IPS-20b (cell line): ENCODE data around the gene METTL24.
"Not testable (repeated sequence)": the region's sequence is repeated elsewhere in the genome, so short reads cannot be mapped to it uniquely, and the experiment has no call there.

Experiments used
- H3K27ac ChIP-seq: one replicate; pipeline ENCODE4 v1.5.1; 2013; ENCODE audit warnings: low read length
- H3K27me3 ChIP-seq: 2 replicates; pipeline ENCODE4 v1.6.1; 2013; ENCODE audit warnings: mild to moderate bottlenecking, low read length, inconsistent platforms; ENCODE audit not compliant: insufficient read depth
- H3K36me3 ChIP-seq: 2 replicates; pipeline ENCODE4 v1.6.1; 2013; ENCODE audit warnings: low read depth, mild to moderate bottlenecking, inconsistent platforms, low read length, moderate library complexity; ENCODE audit not compliant: insufficient read depth
- H3K4me1 ChIP-seq: 2 replicates; pipeline ENCODE4 v1.6.1; 2013; ENCODE audit warnings: mild to moderate bottlenecking, control low read depth, inconsistent platforms, low read length, moderate library complexity; ENCODE audit not compliant: insufficient read depth
- H3K4me3 ChIP-seq: 2 replicates; pipeline ENCODE4 v1.5.1; 2013; ENCODE audit warnings: mild to moderate bottlenecking, low read length, inconsistent platforms
- H3K9ac ChIP-seq: 2 replicates; pipeline ENCODE4 v1.6.1; 2013; ENCODE audit warnings: low read depth, mild to moderate bottlenecking, inconsistent platforms, low read length, moderate library complexity
- H3K9me3 ChIP-seq: 2 replicates; pipeline ENCODE4 v1.6.1; 2013; ENCODE audit warnings: mild to moderate bottlenecking, low read depth, low read length, inconsistent platforms; ENCODE audit not compliant: insufficient read depth

The METTL24 gene

DNA sequence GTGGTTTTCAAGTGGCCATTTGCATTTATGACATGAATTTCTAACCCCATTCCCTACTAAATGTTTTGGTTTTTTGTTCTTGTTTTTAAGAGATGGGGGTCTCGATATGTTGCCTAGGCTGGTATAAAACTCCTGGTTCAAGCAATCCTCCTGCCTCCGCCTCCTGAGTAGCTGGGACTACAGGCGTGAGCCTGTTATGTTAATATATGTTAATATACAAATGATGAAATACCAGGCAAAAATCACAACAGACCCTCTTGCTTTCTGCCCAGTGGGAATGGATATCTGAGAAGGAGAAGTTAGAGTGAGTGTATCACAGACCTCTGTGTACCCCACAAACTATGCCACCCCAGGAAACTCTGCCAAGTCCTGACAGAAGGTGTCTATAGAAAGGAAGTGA is 111.8 kb downstream of the METTL24 start:
- no peak overlapping the region for H3K9ac ChIP-seq
- H3K4me1 ChIP-seq: peaks cover 7% of the 10 kb centered on the region; the same call in 1 of the 2 replicates
- H3K27me3 ChIP-seq: no peaks in the 10 kb centered on the region
- no peaks in the 10 kb centered on the region for H3K9me3 ChIP-seq
- no peak overlapping the region for H3K27ac ChIP-seq
- H3K4me3 ChIP-seq: no peak overlapping the region
- H3K36me3 ChIP-seq: no peaks in the 10 kb centered on the region

DNA sequence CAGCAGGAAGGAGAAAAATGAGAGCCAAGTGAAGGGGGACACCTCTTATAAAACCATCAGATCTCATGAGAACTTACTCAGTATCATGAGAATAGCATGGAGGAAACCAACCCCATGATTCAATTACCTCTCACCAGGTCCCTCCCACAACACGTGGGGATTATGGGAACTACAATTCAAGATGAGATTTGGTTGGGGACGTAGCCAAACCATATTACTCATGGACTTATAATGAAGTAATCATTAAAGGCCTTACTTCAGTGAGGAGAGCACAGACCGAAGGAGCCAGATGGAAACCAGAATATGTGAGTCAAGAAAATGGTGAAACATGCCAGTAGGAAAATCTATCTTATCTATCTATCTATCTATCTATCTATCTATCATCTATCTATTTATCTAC is 113.5 kb downstream of the METTL24 start:
- not testable (repeated sequence) for H3K27me3 ChIP-seq, H3K4me3 ChIP-seq, H3K9me3 ChIP-seq, H3K9ac ChIP-seq, H3K36me3 ChIP-seq, H3K4me1 ChIP-seq, H3K27ac ChIP-seq

DNA sequence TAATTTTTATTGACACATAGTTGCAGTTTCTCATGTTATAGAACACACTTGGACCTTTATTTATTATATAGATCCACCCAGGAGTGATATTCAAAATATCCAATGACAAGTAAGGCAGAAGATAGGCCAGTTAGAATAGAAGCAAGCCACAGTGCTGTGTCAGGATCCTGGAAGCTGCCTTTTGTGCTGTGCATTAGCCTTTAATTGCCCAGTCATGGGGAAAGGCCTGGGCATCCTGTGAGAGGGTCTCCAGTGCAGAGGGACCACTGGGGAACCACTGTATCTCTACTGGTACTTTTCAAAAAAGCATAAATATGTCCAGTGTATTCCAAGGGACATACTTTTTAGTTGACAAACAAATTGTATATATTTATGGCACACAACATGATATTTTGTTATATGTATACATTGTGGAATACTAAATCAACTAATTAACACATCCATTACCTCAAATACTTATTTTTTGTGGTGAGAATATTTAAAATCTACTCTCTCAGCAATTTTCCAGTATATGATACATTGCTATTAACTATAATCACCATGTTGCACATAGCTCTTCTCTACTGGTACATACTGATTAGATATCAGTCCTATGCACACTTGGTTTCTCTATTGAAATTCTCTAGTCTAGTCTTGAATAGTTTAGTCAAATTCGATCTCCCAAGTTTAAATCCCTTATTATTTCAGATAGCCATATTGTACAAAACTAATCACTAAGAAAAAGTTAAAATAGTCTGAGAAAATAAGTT is 118.4 kb downstream of the METTL24 start:
- no peak overlapping the region for H3K27ac ChIP-seq
- no peak overlapping the region for H3K4me3 ChIP-seq
- no peak overlapping the region for H3K9ac ChIP-seq
- H3K36me3 ChIP-seq: no peaks in the 10 kb centered on the region
- no peaks in the 10 kb centered on the region for H3K4me1 ChIP-seq
- H3K27me3 ChIP-seq: no peaks in the 10 kb centered on the region
- no peaks in the 10 kb centered on the region for H3K9me3 ChIP-seq

DNA sequence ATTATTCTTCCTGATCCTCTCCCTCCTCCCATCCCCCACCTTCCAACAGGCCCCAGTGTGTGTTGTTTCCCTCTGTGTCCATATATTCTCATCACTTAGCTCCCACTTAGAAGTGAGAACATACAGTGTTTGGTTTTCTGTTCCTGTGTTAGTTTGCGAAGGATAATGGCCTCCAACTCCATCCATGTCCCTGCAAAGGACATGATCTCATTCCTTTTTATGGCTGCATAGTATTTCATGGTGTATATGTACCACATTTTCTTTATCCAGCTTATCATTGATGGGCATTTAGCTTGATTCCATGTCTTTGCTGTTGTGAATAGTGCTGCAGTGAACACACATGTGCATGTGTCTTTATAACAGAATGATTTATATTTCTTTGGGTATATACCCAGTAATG is 122.1 kb downstream of the METTL24 start:
- not testable (repeated sequence) for H3K4me3 ChIP-seq, H3K27ac ChIP-seq, H3K27me3 ChIP-seq, H3K36me3 ChIP-seq, H3K9ac ChIP-seq, H3K9me3 ChIP-seq, H3K4me1 ChIP-seq

DNA sequence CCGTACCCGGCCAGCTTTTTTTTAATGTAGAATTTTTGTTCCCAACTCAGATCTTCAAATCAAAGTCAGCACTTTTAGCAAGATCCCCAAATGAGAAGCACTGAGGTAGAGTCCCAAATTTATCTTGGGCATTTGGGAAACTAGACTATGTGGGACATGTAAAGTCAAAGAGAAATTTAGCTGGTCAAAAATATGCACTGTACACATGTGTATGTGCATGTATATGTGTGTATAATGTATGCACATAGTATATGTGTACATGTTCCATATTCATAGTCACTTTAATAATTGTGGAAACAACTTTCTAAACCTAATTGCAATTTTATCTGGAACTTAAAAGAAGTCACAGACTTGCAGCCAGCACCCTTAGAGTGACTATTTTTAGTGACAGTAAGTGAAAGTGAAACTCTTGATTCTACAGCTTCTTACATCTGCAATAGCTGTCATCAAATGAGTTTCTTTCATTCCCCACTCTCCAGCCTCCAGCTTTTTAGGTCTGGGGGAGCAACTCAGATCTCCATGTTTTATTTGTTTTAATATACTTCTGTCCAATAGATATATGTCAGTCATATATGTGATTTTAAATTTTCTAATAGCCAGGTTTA is 124.3 kb downstream of the METTL24 start:
- no peaks in the 10 kb centered on the region for H3K27me3 ChIP-seq
- H3K4me3 ChIP-seq: no peak overlapping the region
- H3K27ac ChIP-seq: no peak overlapping the region
- H3K4me1 ChIP-seq: no peaks in the 10 kb centered on the region
- H3K9ac ChIP-seq: no peak overlapping the region
- no peaks in the 10 kb centered on the region for H3K9me3 ChIP-seq
- peaks cover 12% of the 10 kb centered on the region for H3K36me3 ChIP-seq

DNA sequence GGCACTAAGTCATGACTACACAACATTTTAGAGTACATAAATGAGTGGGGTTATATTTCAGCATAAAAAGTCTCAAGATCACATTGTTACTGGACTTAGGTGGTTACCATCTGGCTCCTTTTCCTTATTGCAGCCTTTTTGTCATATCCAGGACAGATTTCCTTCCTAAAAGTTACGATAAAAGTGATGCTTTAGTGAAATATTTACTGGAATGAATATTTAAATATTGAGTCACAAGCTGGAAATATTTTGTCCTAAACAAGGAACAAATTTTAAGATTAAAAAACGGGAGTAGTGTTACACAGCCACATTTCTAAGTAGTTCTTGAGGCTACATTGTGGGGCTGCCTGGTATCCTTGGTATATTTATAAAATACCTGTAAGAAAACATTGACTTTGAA is 125.7 kb downstream of the METTL24 start:
- Histone ChIP-seq H3K4me3 (no peak overlapping the region), H3K27ac (no peak overlapping the region), H3K9me3 (no peaks in the 10 kb centered on the region), H3K9ac (no peak overlapping the region), H3K4me1 (no peaks in the 10 kb centered on the region), H3K36me3 (peaks cover 21% of the 10 kb centered on the region), H3K27me3 (no peaks in the 10 kb centered on the region)

DNA sequence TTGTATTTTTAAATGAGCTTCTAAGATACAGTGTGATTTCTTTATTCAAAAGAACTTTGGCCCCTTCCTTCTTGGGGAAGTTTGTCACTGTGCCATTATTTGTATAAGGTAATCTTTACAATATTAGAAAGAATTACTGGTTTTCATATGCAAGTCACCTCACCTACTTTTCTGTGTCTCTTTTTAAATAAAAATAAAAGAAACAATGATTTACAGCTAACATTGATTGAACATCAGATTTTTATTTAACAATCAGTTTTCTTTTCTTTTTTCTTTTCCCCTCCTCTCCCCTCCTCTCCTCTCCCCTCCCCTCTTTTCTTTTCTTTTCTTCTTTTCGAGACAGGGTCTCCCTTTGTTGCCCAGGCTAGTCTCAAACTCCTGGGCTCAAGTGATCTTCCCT is 131.9 kb downstream of the METTL24 start:
- Histone ChIP-seq H3K9me3 (no peaks in the 10 kb centered on the region), H3K27ac (no peak overlapping the region), H3K4me1 (no peaks in the 10 kb centered on the region), H3K27me3 (no peaks in the 10 kb centered on the region), H3K36me3 (peaks cover 57% of the 10 kb centered on the region), H3K9ac (no peak overlapping the region), H3K4me3 (no peak overlapping the region)

DNA sequence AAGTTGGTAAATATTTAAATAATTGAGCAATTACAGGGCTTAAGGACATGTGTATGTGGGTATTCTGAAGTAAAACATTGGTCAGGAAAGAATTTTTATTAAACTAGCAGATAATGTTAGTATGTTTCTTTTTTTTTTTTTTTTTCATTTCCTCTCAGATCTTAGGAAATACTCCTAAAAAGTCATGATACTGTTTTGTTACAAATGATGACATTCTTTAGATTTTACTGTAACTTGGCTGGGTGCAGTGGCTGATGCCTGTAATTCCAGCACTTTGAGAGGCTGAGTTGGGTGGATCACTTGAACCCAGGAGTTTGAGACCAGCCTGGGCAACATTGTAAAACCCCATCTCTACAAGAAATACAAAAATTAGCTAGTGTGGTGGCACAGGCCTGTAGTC is 136.4 kb downstream of the METTL24 start:
- no peaks in the 10 kb centered on the region for H3K9me3 ChIP-seq

DNA sequence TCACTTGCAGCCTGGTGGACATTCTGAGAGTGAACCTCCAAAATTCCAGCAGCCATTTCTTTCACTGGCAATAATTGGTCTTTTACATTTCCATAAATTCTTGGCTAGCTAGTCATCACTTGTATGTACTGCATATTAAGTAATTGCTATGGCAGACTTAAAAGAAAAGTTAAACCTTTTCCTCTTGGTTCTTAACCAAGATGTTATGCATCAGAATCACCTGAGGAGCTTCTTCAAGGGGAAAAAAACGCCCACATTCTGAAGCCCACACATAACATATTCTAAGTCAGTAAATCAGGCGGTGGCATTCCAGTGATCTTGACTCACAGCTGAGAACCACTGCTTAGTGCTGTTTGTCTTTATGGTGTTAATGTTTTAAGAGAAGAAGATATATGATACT is 140.9 kb downstream of the METTL24 start:
- Histone ChIP-seq H3K27ac (no peak overlapping the region), H3K27me3 (no peaks in the 10 kb centered on the region), H3K4me3 (no peak overlapping the region), H3K9ac (no peak overlapping the region), H3K9me3 (no peaks in the 10 kb centered on the region), H3K36me3 (peaks cover 86% of the 10 kb centered on the region), H3K4me1 (no peaks in the 10 kb centered on the region; the same call in 1 of the 2 replicates)

More for the DNA sequence above, 136.4 kb downstream of the METTL24 start:
- H3K27ac ChIP-seq: no peak overlapping the region
- H3K27me3 ChIP-seq: no peaks in the 10 kb centered on the region
- no peaks in the 10 kb centered on the region; the same call in 1 of the 2 replicates for H3K4me1 ChIP-seq
- no peak overlapping the region for H3K9ac ChIP-seq
- no peak overlapping the region for H3K4me3 ChIP-seq
- peaks cover 69% of the 10 kb centered on the region for H3K36me3 ChIP-seq

DNA sequence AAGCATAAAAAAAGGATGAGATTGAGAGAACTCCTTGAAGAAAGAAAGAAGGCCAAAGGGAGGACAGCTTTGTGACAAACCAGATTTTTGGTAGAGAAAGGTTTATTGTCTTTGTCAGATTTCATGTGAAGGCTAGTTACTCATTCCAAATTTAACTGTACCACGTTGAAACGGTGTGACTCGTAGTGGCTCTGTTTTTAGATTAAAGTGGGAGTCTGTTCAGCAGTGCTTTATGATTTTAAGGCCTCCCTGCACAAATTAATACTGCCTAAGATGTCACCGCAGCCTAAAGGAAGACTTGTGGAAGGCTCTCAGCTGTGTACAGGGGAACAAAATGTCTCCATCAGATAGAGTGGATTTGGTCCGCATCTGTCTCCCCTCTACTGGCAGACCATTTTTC is 142.0 kb downstream of the METTL24 start:
- no peaks in the 10 kb centered on the region; the same call in 1 of the 2 replicates for H3K4me1 ChIP-seq
- no peak overlapping the region for H3K27ac ChIP-seq
- no peak overlapping the region for H3K9ac ChIP-seq
- H3K36me3 ChIP-seq: peaks cover 93% of the 10 kb centered on the region
- H3K27me3 ChIP-seq: no peaks in the 10 kb centered on the region
- H3K9me3 ChIP-seq: no peaks in the 10 kb centered on the region
- H3K4me3 ChIP-seq: no peak overlapping the region

DNA sequence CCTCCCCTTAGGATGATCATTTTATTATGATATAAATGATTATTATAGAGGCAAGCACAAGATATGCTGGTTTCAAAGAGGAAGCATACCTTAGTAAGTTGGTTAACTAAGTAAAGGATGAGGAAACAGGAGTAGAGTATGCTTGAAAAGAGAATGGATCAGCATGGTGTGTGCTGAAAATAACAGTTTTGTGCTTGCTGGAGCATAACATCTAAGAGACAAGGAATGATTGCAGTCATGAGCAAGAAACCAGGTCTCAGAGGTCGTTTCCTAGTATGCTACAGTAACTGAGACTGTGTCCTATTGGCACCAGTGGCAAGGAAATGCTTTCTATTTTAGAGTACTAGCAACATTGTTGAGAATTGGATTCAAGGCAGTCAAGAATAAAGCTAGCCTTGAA is 143.8 kb downstream of the METTL24 start:
- Histone ChIP-seq H3K36me3 (peaks cover 86% of the 10 kb centered on the region), H3K4me3 (no peak overlapping the region), H3K27ac (no peak overlapping the region), H3K9ac (no peak overlapping the region), H3K27me3 (no peaks in the 10 kb centered on the region), H3K9me3 (no peaks in the 10 kb centered on the region), H3K4me1 (no peaks in the 10 kb centered on the region; the same call in 1 of the 2 replicates)

DNA sequence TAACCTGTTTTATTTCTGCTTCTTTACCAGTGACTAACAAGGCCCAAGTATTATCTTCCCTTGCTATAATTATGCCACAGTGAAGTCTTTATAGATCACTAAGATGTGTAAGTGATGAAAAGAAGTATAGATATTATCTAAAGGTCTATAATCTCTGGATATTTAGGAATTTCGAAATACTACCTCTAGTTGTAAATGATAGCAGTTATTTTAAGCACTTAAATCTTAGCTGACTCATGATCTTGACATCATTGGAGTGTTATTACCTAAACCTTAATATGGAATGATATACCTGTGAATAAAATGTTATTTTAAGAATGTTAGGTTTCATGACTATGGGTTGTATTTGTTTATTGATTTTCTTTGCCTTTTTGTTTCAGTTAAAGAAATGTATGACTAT is 146.4 kb downstream of the METTL24 start:
- no peak overlapping the region for H3K4me3 ChIP-seq
- no peaks in the 10 kb centered on the region for H3K4me1 ChIP-seq
- peaks cover 76% of the 10 kb centered on the region for H3K36me3 ChIP-seq

More for the DNA sequence above, 146.4 kb downstream of the METTL24 start:
- Histone ChIP-seq H3K9ac (no peak overlapping the region), H3K27ac (no peak overlapping the region), H3K9me3 (no peaks in the 10 kb centered on the region), H3K27me3 (no peaks in the 10 kb centered on the region)
